DND-41 (cell line): ENCODE measurements around the gene CPT1C.

Experiments
- ATAC-seq: fragments of 200-7000 bp; cut with Tn5 transposase; 3 replicates; pipeline ENCODE4 v1.9.1; 2021; ENCODE audit warnings: low read depth; ENCODE audit not compliant: insufficient read depth
- DNase-seq: peaks from one replicate; pipeline ENCODE4 v3.0.0-alpha.2; 2020
- H2AFZ ChIP-seq: 2 replicates; pipeline ENCODE4 v1.6.0; 2012; ENCODE audit warnings: low read depth, low read length
- H3K27ac ChIP-seq: 2 replicates; pipeline ENCODE4 v1.5.1; 2012; ENCODE audit warnings: low read length, inconsistent platforms
- H3K27me3 ChIP-seq: fragments of 200-600 bp; sonication (generic); 2 replicates; pipeline ENCODE4 v1.6.0; 2012; ENCODE audit warnings: low read length, mild to moderate bottlenecking, inconsistent platforms; ENCODE audit not compliant: insufficient read depth, poor library complexity
- H3K36me3 ChIP-seq: 2 replicates; pipeline ENCODE4 v1.5.1; 2012; ENCODE audit warnings: low read length, inconsistent platforms; ENCODE audit not compliant: insufficient read depth
- H3K4me1 ChIP-seq: 2 replicates; pipeline ENCODE4 v1.5.1; 2012; ENCODE audit warnings: mild to moderate bottlenecking, low read length; ENCODE audit not compliant: insufficient read depth
- H3K4me2 ChIP-seq: 2 replicates; pipeline ENCODE4 v1.6.0; 2012; ENCODE audit warnings: mild to moderate bottlenecking, moderate library complexity, low read length, inconsistent platforms; ENCODE audit not compliant: insufficient read depth
- H3K4me3 ChIP-seq, 2 experiments: fragments of 200-600 bp in 1 of 2; shearing (Covaris generic) in 1 of 2; 2 replicates each; pipeline ENCODE4 v1.5.1; 2012 to 2016; ENCODE audit warnings: inconsistent platforms in 2 of 2, low read length in 2 of 2, mild to moderate bottlenecking in 2 of 2, low read depth in 1 of 2, moderate library complexity in 1 of 2
- H3K79me2 ChIP-seq: 2 replicates; pipeline ENCODE4 v1.6.0; 2012; ENCODE audit warnings: low read length, inconsistent platforms; ENCODE audit not compliant: insufficient read depth
- H3K9ac ChIP-seq: 2 replicates; pipeline ENCODE4 v1.6.0; 2012; ENCODE audit warnings: low read depth, mild to moderate bottlenecking, inconsistent platforms, low read length, moderate library complexity
- H3K9me3 ChIP-seq: 2 replicates; pipeline ENCODE4 v1.5.1; 2012; ENCODE audit warnings: low read length, moderate library complexity, mild to moderate bottlenecking, inconsistent platforms; ENCODE audit not compliant: insufficient read depth, severe bottlenecking
- H4K20me1 ChIP-seq: 2 replicates; pipeline ENCODE4 v1.6.0; 2012; ENCODE audit warnings: low read length; ENCODE audit not compliant: insufficient read depth
- CTCF ChIP-seq: IDR thresholded peaks from 2 replicates; pipeline ENCODE4 v1.5.1; 2012; ENCODE audit warnings: borderline replicate concordance, low read length, moderate library complexity, mild to moderate bottlenecking; ENCODE audit not compliant: poor library complexity, severe bottlenecking; ENCODE audit errors: extremely low read depth
- EZH2 ChIP-seq: IDR thresholded peaks from 3 replicates; pipeline ENCODE4 v1.6.1; 2012; ENCODE audit warnings: borderline replicate concordance, low read depth, mild to moderate bottlenecking, moderate library complexity, low read length, inconsistent platforms; ENCODE audit not compliant: severe bottlenecking

The CPT1C gene

GRCh38 chr19:49665351-49666119, 25.4 kb upstream of the CPT1C start, which contains the start of the genes BCL2L12 and IRF3:
TSS of gene BCL2L12 (plus strand) at chr19:49665933. CDS start at chr19:49666693, 760 bp downstream.
TSS of gene IRF3 (minus strand) at chr19:49665857. CDS start at chr19:49664838, 1,019 bp downstream.
- Histone ChIP-seq H3K9ac (peak within 1 kb of the TSS; percentile 72), H3K4me3 (peak within 1 kb of the TSS; percentile 53 to 81), H3K27me3 (no peaks in the 10 kb centered on the region), H3K9me3 (no peaks in the 10 kb centered on the region), H3K4me1 (peaks cover 36% of the 10 kb centered on the region), H3K79me2 (peaks cover 56% of the 10 kb centered on the region), H4K20me1 (peaks cover 27% of the 10 kb centered on the region), H3K4me2 (peak within 1 kb of the TSS; percentile 94), H3K36me3 (peaks cover 46% of the 10 kb centered on the region), H3K27ac (peak within 1 kb of the TSS; percentile 76), H2AFZ (peak within 1 kb of the TSS; percentile 82)
- TF ChIP-seq EZH2: no peak
- peak; percentile 13 for TF ChIP-seq CTCF
- DNase-seq (peak; percentile 98), ATAC-seq (peak; percentile 86)

- Histone ChIP-seq H3K9me3 (no peaks in the 10 kb centered on the region), H3K27ac (peak overlapping the region; percentile 76), H4K20me1 (peaks cover 23% of the 10 kb centered on the region), H3K36me3 (peaks cover 42% of the 10 kb centered on the region), H3K4me1 (peaks cover 36% of the 10 kb centered on the region), H3K4me2 (peak overlapping the region; percentile 94), H2AFZ (peak overlapping the region; percentile 82), H3K27me3 (no peaks in the 10 kb centered on the region), H3K4me3 (peak overlapping the region; percentile 53 to 81), H3K9ac (peak overlapping the region; percentile 72), H3K79me2 (peaks cover 56% of the 10 kb centered on the region)
- TF ChIP-seq EZH2 (no peak), CTCF (peak; percentile 37)
- DNase-seq (no peak), ATAC-seq (peak; percentile 27; the same call in 2 of the 3 replicates)
These were observed 24.8 kb upstream of the CPT1C start for GRCh38 chr19:49666120-49666444.

- peaks cover 50% of the 10 kb centered on the region for H3K79me2 ChIP-seq
- H3K4me3 ChIP-seq: peak overlapping the region in 1 of 2 experiments; percentile 81; a peak in 2 of 4 replicates
- H3K9ac ChIP-seq: peak overlapping the region; percentile 72; the same call in 1 of the 2 replicates
- TF ChIP-seq CTCF (no peak), EZH2 (no peak)
- H3K27ac ChIP-seq: peak overlapping the region; percentile 35; the same call in 1 of the 2 replicates
- no peaks in the 10 kb centered on the region for H3K27me3 ChIP-seq
- H3K4me2 ChIP-seq: peak overlapping the region; percentile 94
- peaks cover 39% of the 10 kb centered on the region for H3K36me3 ChIP-seq
- peaks cover 24% of the 10 kb centered on the region for H4K20me1 ChIP-seq
- peaks cover 35% of the 10 kb centered on the region for H3K4me1 ChIP-seq
- H2AFZ ChIP-seq: no peak overlapping the region
- ATAC-seq: no peak
- no peak for DNase-seq
- H3K9me3 ChIP-seq: no peaks in the 10 kb centered on the region
These were observed 23.4 kb upstream of the CPT1C start for GRCh38 chr19:49667473-49667872.
